ENCODE data around the gene BRF1.

GRCh38 chr14:105209091-105209490, 91.7 kb downstream of the BRF1 start:
- TF ChIP-seq EZH2 (IDR thresholded peaks at IDR 0.05) (no peak), POLR2AphosphoS5 (IDR thresholded peaks at IDR 0.05; ENCODE audit: borderline replicate concordance, low read depth, low read length) (no peak), FOXP2 (optimal IDR thresholded peaks at IDR 0.05; ENCODE audit: control extremely low read depth, extremely low read length, insufficient read depth) (no peak)

Measured in SK-N-MC (cell line).